Head of caudate nucleus (tissue), 42 donors: ENCODE results near the gene TMBIM1.
A peak's percentile ranks its signal among the peaks of the same experiment; 100 is the strongest.
"Not testable (repeated sequence)": the region's sequence is repeated elsewhere in the genome, so short reads cannot be mapped to it uniquely, and the experiment has no call there.

Source experiments
- DNase-seq, 42 donors: peaks; one replicate each; pipeline versions ENCODE4 v3.0.0 to v3.0.0-alpha.2; 2020 to 2021; ENCODE audit warnings: mixed read lengths in 7 of 42
- intact Hi-C: fragments of 100-400 bp; cut with DNase I; formaldehyde crosslinking; loops from one replicate; pipeline ENCODE4 v1.15.0; 2022

Gene TMBIM1

DNA sequence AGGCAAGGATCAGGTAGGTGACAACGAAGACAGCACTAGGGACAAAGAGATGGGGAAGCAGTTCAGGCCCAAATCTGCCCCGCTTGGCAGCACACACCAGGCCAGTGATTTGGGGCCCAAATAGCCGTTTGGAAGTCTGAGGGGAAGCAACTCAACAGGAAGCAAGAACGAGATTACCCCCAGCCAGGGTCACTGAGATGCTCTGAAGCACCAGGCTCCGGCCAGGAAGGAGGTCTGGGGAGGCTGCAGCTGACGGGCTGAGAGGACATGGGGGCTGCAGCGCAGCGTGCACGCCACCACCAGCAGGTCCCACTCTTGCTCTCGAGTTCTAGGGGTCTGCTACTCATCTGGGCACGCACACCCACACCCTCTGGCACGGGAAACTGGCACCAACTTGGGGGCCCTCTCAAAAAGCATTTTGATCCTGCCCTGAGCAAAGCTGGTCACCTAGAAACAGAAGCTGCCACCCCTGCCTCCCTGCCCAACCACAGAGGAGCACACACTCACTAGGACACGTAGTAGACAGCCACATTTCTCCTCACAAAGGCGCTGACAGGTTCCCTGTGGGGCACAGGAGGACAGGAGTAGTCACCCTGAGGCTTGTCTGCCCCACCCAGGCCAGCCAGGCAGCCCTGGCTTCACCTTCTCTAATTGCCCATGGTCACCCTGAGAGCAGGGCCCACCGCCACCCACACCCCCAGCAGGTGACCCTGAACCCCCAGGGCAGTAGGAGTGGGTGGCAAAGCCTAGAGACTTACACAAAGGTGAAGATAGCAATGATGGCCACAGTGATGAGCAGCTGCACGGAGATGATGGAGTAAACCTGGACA, 13.6 kb downstream of the TMBIM1 start:
- intact Hi-C loops, result no loop called here
- DNase-seq, result no peak

GRCh38 chr2:218277921-218278320, 14.4 kb downstream of the TMBIM1 start:
- intact Hi-C loops, result no loop called here
- DNase-seq, result no peak

- no peak for DNase-seq
- intact Hi-C loops, result no loop called here
Measured at GRCh38 chr2:218276986-218277755, 15.1 kb downstream of the TMBIM1 start.

GRCh38 chr2:218275371-218276072, 16.8 kb downstream of the TMBIM1 start:
- intact Hi-C loops, result no loop called here
- DNase-seq, result no peak

- no peak for DNase-seq
- intact Hi-C loops, result loop anchor here (5.0 kb wide), 1 partner anchor 123 kb away; the partner anchor contains the start of gene CTDSP1
Measured at GRCh38 chr2:218274586-218274985, 17.7 kb downstream of the TMBIM1 start.

DNA sequence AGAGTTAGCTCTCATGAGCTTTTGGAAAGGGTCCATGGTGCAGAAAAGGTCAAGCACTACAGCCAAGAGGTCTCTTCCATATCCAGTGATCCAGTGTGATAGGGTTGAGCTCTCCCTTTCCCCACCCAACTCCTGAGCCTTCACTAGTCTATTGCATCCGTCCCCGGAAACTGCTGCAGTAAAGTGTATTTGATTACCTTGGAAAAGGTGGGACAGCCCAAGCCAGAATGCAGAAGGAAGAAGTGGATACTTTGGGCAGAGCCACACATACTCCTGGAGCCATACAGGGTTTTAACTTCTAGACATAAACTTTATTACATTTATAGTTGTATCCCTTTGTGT, 18.4 kb downstream of the TMBIM1 start:
- intact Hi-C loops, result loop anchor here (5.0 kb wide), 1 partner anchor 123 kb away; the partner anchor contains the start of gene CTDSP1
- DNase-seq, result no peak

DNA sequence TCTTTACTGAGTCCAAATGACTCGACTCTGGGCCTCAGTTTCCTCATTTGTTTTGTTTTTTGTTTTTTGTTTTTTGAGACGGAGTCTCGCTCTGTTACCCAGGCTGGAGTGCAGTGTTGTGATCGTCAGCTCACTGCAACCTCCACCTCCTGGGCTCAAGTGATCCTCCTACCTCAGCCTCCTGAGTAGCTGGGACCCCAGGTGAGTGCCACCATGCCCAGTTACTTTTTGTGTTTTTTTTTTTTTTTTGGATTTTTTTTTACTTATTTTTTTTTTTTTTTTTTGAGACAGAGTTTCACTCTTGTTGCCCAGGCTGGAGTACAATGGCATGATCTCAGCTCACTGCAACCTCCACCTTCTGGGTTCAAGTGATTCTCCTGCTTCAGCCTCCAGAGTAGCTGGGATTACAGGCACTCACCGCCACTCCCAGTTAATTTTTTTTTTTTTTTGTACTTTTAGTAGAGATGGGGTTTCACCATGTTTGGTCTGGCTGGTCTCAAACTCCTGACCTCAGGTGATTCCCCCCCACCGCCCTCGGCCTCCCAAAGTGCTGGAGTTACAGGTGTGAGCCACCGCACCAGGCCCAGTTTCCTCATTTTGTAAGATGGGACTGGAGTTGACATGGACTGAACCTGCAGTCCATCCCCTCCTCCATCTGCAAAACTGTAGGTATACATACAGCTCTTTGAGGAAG, 18.9 kb downstream of the TMBIM1 start:
- intact Hi-C loops, result loop anchor here (5.0 kb wide), 1 partner anchor 124 kb away; the partner anchor contains the start of gene CTDSP1
- not testable (repeated sequence) for DNase-seq

GRCh38 chr2:218272531-218273212, 19.6 kb downstream of the TMBIM1 start:
- intact Hi-C loops, result loop anchor here (5.0 kb wide), 1 partner anchor 125 kb away; the partner anchor contains the start of gene CTDSP1
- DNase-seq, result peak; percentile 75 to 93 (median 86)

DNA sequence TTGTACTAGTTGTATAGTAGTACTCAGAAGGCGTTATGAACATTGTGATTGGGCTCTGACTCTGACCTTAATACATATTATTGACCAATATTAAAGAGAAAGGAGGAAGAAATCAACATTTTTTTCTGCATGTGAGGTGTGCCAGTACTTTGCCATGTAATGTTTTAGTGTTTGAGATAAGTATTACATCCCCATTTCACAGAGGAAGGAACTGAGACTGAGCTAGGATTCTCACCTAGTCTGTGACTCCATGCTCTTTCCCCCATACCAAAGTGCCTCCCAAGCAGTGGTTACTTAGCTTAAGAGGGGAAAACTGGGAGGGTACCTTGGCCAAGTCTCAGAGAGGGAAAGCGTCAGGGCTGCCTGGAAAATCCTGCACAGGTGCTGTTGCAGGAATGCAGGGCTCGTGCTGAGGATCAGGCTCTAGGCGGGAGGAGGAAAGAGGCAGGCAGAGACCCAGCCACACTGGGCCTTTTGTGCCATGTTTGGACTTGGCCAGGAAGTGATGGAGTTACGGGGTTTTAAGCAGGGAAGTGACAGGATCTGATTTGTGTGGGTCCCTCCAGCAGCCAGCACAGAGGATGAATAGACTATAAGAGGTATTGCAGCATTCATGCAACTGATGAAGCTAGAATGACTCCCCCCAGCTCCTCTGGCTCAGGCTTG, 20.3 kb downstream of the TMBIM1 start:
- no peak for DNase-seq
- intact Hi-C loops, result loop anchor here (2.0 to 5.0 kb wide), 2 partner anchors 55 to 125 kb away; partner anchors contain the start of genes ARPC2 and CTDSP1

- intact Hi-C loops, result loop anchor here (2.0 to 5.0 kb wide), 2 partner anchors 55 to 126 kb away; partner anchors contain the start of genes ARPC2 and CTDSP1
- DNase-seq, result no peak
Measured at GRCh38 chr2:218271487-218271797, 20.9 kb downstream of the TMBIM1 start.

DNA sequence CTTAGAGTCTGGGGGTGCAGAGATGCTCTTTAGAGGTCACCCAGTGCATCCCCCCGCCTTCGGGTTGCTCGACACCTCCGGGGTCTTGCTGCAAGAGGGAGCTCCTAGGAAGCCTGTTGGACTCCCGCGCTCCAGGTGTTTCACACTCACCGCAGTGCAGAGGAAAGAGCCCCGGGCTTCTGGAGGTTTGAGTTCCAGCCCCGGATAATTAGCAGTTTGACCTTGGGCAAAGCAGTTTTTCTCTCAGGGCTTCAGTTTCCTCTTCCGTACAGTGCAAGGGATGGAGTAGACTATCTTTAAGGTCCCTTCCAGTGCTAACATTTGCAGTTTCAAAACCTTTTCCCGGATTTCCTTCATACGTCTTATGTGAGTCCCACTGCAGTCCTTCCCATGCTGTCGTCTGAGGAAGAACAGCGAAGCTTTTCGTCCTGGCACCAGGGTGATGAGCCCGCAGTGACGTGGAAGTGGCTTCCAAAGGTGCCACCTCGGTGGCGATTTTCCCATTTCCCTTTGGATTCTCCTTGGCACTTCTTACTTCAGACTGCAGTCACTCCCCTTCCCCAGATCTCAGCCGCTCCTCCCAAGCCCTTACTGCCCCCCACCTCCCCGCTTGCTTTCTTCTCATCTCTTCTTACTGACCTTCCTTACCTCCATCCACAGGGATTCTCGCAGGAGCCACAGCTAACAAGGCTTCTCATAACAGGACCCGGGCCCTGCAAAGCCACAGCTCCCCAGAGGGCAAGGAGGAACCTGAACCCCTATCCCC, 21.4 kb downstream of the TMBIM1 start:
- intact Hi-C loops, result loop anchor here (2.0 to 5.0 kb wide), 2 partner anchors 54 to 126 kb away; partner anchors contain the start of genes ARPC2 and CTDSP1
- DNase-seq, result peak in 5 of 42 donors; percentile 26 to 47 (median 40)

DNA sequence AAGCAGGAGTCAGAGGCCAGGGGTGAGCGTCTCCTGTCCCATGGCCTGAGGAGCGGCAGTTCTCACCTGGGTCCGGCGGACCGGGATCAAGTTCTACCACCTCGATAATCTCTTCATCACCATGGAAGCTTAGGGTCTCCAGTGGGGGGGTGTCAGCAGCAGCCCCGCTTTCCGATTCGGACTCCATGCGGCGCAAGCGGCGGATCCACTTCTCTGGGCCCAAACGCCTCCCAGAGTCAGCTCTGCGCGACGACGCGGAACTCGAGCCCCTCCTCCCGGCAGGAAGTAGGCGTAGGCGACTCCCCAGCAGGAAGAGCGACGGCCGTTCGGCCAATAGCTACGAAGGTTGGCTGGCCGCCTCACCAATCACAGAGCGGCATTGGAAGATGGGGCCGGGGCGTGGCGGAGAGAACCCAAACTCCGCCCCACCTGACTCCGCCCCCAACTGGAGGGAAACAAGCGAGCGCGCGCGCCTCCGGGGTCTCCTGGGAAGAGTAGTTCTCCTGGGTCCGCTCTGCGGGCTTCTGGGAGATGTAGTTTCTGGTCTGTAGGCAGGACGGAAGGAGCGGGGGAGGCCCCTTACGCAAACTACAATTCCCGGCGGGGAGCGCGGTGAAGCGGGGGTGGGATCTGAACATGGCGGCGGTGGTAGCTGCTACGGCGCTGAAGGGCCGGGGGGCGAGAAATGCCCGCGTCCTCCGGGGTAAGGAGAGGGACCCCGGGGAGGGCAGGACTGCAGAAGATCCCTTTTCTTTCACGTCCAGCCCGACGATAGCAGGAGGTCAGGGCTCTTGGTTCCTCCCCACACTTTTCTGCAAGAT, 22.2 kb downstream of the TMBIM1 start, which contains the start of the genes AAMP and PNKD:
AAMP (minus strand) TSS at position 238 of the 821 bp plus-strand sequence; CDS start at position 187, 51 bp downstream.
PNKD (plus strand) TSS at position 620 of the 821 bp plus-strand sequence; CDS start at position 637, 17 bp downstream.
- intact Hi-C loops, result loop anchor here (2.0 to 5.0 kb wide), 2 partner anchors 53 to 127 kb away; partner anchors contain the start of genes ARPC2 and CTDSP1
- DNase-seq, result peak; percentile 99 to 100 (median 100)

GRCh38 chr2:218267259-218267658, 25.0 kb downstream of the TMBIM1 start:
- intact Hi-C loops, result no loop called here
- no peak for DNase-seq

- DNase-seq, result no peak
- intact Hi-C loops, result no loop called here
Measured at GRCh38 chr2:218266316-218266979, 25.9 kb downstream of the TMBIM1 start.

GRCh38 chr2:218265626-218266025, 26.7 kb downstream of the TMBIM1 start:
- intact Hi-C loops, result no loop called here
- DNase-seq, result no peak
